Mesodermal cell (in vitro differentiated cells): ENCODE results near the gene MAPKAP1.

Experiments
- H3K27ac ChIP-seq: 2 replicates; pipeline ENCODE4 v1.7.0; 2013; ENCODE audit warnings: mild to moderate bottlenecking, low read depth, low read length, moderate library complexity; ENCODE audit not compliant: severe bottlenecking
- H3K36me3 ChIP-seq: 2 replicates; pipeline ENCODE4 v1.7.1; 2013; ENCODE audit warnings: mild to moderate bottlenecking, low read length, moderate library complexity; ENCODE audit not compliant: control insufficient read depth, insufficient read depth
- H3K4me1 ChIP-seq: one replicate; pipeline ENCODE4 v1.7.1; 2013; ENCODE audit warnings: mild to moderate bottlenecking, low read length; ENCODE audit not compliant: insufficient read depth, control insufficient read depth, poor library complexity, severe bottlenecking
- H3K4me3 ChIP-seq: 2 replicates; pipeline ENCODE4 v1.7.0; 2013; ENCODE audit warnings: low read length, control low read depth, mild to moderate bottlenecking; ENCODE audit not compliant: insufficient read depth, poor library complexity, severe bottlenecking; ENCODE audit errors: extremely low read depth
- H3K9me3 ChIP-seq: 2 replicates; pipeline ENCODE4 v1.7.1; 2013; ENCODE audit warnings: mild to moderate bottlenecking, low read length, moderate library complexity; ENCODE audit not compliant: control insufficient read depth
- WGBS, 2 experiments: methylation state at CpG; one replicate each; pipeline ENCODE4 v1.1.5; 2013; ENCODE audit warnings: missing lambda C conversion rate in 2 of 2; ENCODE audit not compliant: insufficient coverage in 2 of 2; 5-methylcytosine and 5-hydroxymethylcytosine counted together

MAPKAP1 gene

DNA sequence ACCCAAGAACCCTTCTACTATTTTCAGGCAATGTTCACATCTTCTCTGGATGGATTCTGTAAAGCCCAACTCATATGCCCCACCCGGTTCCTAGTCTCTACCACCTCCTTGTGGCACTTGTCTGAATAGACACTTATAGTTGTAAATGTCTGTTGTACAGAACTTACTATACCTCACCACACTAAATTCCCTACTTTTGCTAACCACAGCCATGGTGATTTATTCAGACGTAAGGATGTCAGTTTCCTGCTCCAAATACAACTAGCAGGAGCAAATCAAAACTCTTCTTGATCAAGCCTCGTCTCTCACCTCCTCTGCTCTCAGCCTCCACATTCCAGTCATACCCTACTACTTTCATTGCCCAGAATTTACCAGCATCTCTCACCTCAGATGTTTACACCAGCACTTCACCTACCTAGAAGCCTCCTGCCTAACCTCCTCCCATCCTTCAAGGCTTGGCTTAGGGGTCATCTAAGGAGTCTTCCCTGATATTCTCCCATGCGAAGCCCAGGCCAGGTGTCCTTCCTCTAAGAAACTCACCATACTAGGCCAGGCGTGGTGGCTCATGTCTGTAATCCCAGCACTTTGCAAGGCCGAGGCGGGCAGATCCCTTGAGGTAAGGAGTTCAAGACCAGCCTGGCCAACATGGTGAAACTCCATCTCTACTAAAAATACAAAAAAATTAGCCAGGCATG, 75.5 kb downstream of the MAPKAP1 start:
- no peak overlapping the region for H3K27ac ChIP-seq
- H3K4me1 ChIP-seq, result peaks cover 11% of the 10 kb centered on the region
- no peaks in the 10 kb centered on the region for H3K36me3 ChIP-seq
- 90 to 96% methylated on average over 4 to 5 of the region's 7 CpGs for WGBS, 2 experiments
- H3K4me3 ChIP-seq, result no peak overlapping the region
- no peaks in the 10 kb centered on the region for H3K9me3 ChIP-seq

DNA sequence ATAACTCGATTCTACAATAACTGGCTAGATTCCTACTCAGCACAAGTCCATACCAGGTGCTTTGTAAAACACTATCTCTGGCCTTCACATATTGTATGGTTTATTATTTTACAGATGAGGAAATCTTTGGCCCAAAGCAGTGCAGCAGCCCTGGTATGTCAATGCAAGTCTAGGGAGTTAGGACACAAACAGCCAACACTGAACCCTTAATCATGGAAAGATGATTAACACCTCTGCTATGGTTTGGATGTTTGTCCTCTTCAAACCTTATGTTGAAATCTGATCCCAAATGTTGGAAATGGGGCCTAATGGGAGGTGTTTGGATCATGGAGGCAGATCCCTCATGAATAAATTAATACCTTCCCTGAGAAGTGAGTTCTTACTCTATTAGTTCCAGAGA, 76.6 kb downstream of the MAPKAP1 start:
- peaks cover 12% of the 10 kb centered on the region for H3K4me1 ChIP-seq
- no peak overlapping the region for H3K27ac ChIP-seq
- no peak overlapping the region for H3K4me3 ChIP-seq
- WGBS, 2 experiments, result no CpG with 5 or more reads among the region's 1 CpG
- H3K9me3 ChIP-seq, result no peaks in the 10 kb centered on the region
- H3K36me3 ChIP-seq, result no peaks in the 10 kb centered on the region

DNA sequence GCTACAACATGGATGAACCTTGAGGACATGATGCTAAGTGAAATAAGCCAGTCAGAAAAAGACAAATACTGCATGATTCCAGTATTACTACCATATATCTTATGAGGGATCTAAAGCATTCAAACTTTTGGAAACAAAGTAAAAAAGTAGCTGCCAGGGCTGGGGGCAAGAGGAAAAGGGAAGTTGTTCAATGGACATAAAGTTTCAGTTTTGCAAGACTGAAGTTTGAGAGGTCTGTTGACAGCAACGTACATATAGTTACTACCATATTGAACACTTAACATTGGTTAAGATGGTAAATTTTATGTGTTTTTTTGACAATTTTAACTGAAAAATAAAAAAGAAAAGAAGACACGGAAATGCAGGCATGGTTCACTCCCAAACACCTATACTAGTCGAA, 77.6 kb downstream of the MAPKAP1 start:
- no peak overlapping the region for H3K4me3 ChIP-seq
- H3K36me3 ChIP-seq, result no peaks in the 10 kb centered on the region
- H3K27ac ChIP-seq, result no peak overlapping the region
- H3K4me1 ChIP-seq, result peaks cover 12% of the 10 kb centered on the region
- WGBS, 2 experiments, result no CpG with 5 or more reads among the region's 3 CpGs
- H3K9me3 ChIP-seq, result no peaks in the 10 kb centered on the region

DNA sequence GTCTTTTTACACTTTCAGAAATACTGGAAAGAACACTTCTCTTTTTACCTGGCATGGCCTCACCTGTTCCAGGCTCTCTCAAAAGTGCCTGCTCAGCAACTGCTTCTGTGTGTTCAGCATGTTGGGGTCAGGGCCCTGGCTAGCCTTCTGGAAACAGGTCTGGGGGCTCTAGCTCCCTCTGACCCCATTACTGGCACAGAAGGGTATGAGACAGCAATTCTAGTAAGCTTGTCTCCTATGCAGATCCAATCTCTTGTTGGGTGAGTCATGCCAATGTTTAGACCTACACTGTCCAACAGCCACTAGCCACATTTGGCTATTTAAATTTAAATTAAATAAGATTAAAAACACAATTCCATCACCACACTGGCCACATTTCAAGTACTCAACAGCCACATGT, 80.8 kb downstream of the MAPKAP1 start:
- Histone ChIP-seq H3K27ac (no peak overlapping the region), H3K9me3 (no peaks in the 10 kb centered on the region), H3K4me1 (peaks cover 8% of the 10 kb centered on the region), H3K4me3 (no peak overlapping the region), H3K36me3 (no peaks in the 10 kb centered on the region)

DNA sequence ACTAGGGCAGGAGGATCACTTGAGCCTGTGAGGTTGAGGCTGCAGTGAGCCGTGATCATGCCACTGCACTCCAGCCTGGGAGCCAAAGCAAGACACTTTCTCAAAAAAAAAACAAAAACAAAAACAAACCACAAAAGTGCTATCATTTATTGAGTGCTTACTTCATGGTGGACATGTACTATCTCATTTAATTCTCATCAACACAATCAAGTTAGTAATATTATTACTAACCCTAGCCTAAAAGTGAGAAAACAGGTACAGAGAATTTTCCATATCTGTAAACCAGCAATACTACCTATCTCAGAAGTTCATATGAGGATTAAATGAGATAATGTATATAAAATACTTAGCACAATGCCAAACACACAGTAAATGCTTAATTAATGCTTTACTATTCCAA, 85.8 kb downstream of the MAPKAP1 start:
- H3K27ac ChIP-seq, result no peak overlapping the region

DNA sequence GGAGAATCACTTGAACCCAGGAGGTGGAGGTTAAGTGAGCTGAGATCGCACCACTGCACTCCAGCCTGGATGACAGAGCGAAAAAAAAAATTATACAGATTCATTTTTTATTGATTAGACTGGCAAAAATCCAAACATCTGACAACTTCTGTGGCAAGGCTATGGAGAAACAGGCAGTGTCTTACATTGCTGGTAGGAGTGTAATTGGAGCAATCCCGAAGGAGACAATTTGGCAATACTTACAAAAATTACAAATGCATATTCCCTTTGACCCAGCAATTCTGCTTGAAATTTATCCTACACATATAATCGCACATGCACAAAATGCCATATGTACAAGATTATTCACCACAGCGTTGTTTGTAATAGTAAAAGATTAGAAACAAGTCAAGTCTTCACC, 86.8 kb downstream of the MAPKAP1 start:
- WGBS, 2 experiments, result 60% methylated on average over 1 of the region's 5 CpGs; no CpG with 5 or more reads in 1 of the 2 experiments

More for the DNA sequence above, 85.8 kb downstream of the MAPKAP1 start:
- Histone ChIP-seq H3K4me1 (peaks cover 2% of the 10 kb centered on the region), H3K9me3 (no peaks in the 10 kb centered on the region), H3K4me3 (no peak overlapping the region), H3K36me3 (no peaks in the 10 kb centered on the region)
- WGBS, 2 experiments, result no CpG with 5 or more reads among the region's 1 CpG

DNA sequence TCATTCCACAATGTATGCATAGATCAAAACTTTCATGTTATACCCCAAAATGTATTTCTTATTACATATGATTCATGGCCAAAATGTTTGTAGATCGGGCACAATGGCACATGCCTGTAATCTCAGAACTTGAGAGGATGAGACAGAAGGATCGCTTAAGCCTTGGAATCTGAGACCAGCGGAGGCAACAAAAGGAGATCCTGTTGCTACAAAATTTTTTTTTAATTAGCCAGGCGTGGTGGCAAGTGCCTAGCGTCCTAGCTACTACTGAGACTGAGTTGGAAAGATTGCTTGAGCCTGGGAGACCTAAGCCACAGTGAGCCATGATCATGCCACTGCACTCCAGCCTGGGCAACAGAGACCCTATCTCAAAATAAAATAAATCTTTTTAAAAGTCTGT, 89.9 kb downstream of the MAPKAP1 start:
- Histone ChIP-seq H3K27ac (no peak overlapping the region), H3K9me3 (no peaks in the 10 kb centered on the region), H3K4me1 (no peaks in the 10 kb centered on the region), H3K4me3 (no peak overlapping the region), H3K36me3 (no peaks in the 10 kb centered on the region)
- 85 to 89% methylated on average over 4 to 5 of the region's 5 CpGs for WGBS, 2 experiments

More for the DNA sequence above, 86.8 kb downstream of the MAPKAP1 start:
- Histone ChIP-seq H3K9me3 (no peaks in the 10 kb centered on the region), H3K36me3 (no peaks in the 10 kb centered on the region), H3K4me1 (no peaks in the 10 kb centered on the region), H3K27ac (no peak overlapping the region), H3K4me3 (no peak overlapping the region)

DNA sequence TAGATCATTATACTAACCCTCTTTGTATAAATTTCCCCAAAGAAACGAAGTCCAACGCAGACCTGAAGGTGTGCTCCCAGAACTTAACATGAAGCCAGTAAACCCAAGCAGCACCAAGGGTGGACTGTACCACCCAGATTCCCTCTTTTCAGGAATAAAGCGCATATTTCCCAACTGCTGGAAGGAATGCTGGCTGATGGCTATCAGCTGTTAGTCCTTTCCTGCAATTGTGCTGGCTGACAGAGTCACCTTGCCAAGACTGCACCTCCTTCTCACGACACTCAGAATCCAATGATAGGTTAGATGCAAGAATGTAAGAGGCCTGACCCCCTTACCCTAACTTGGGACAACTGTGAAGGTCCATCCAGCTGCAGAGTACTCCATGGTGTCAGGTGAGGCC, 93.9 kb downstream of the MAPKAP1 start:
- Histone ChIP-seq H3K4me3 (no peak overlapping the region), H3K9me3 (no peaks in the 10 kb centered on the region), H3K27ac (no peak overlapping the region), H3K36me3 (no peaks in the 10 kb centered on the region), H3K4me1 (no peaks in the 10 kb centered on the region)
- WGBS, 2 experiments, result 100% methylated on average over 1 to 2 of the region's 4 CpGs

DNA sequence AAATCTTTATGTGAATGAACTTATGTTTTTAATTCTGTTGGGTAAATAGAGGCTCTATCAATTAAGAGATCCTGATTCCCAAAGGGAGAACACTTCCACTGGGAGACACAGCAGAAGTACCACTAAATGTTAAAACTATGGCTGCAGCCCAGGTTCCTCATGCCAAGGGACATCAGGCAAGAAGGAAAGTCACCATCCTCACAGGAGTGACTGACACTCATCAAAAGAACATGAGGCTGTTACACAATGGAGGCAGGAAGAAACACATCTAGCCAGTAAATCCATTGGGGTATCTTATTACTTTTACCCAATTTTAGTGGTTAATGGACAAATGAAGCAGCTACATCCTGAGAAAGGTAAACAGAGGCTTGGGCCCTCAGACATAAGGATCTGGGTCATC, 94.4 kb downstream of the MAPKAP1 start:
- H3K9me3 ChIP-seq, result no peaks in the 10 kb centered on the region
- no peaks in the 10 kb centered on the region for H3K4me1 ChIP-seq
- no peak overlapping the region for H3K4me3 ChIP-seq

DNA sequence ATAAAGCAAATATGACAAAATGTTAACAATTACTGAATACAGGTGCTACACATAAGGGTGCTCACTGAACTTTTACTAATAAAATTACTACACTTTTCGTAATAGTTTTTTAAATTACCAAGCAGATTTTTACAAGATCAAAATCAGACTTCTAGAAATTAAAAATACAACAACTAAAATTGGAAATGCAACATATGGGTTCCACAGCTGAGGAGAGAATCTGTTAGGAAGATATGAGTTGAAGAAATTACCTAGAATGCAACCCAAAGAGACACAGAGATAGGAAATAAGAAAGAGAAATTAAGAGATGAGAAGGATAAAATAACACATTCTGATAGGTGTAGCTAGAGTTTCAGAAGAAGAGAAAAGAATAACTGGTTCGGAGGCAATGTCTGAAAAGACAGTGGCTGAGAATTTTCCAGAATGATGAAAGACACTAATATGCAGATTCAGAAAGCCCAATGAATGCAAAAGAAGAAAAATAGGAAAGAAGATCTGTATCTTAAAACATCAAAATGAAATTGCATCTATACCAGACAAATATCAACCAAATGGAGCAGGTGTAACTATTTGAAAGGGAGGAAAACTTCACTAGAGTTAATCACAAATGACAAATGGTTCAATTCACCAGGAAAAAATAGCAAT, 95.8 kb downstream of the MAPKAP1 start:
- WGBS, 2 experiments, result 88 to 100% methylated on average over 1 to 2 of the region's 2 CpGs
- no peaks in the 10 kb centered on the region for H3K36me3 ChIP-seq
- peaks cover 5% of the 10 kb centered on the region for H3K4me1 ChIP-seq
- H3K9me3 ChIP-seq, result no peaks in the 10 kb centered on the region
- H3K4me3 ChIP-seq, result no peak overlapping the region
- no peak overlapping the region for H3K27ac ChIP-seq

More for the DNA sequence above, 94.4 kb downstream of the MAPKAP1 start:
- no peak overlapping the region for H3K27ac ChIP-seq
- H3K36me3 ChIP-seq, result no peaks in the 10 kb centered on the region

DNA sequence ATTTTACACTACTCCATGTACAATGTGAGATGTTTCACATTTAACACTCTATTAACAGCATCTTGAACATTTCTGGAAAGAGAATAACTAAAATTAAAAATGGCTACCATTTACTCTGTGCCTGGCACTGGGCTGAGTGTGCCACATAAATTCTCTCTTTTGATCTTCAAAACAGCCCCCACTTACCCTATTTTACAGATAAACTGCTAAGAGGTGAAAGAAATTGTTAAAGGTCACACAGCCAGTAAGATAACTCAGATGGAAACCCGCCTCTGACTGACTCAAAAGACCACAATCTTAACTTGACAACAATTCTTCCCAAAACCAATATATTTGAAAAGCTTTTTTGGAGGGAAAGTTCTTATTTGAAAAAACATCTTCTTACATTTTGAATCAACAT, 97.3 kb downstream of the MAPKAP1 start:
- no CpG with 5 or more reads among the region's 1 CpG for WGBS, 2 experiments
- Histone ChIP-seq H3K27ac (no peak overlapping the region), H3K4me3 (no peak overlapping the region), H3K36me3 (no peaks in the 10 kb centered on the region), H3K4me1 (peaks cover 5% of the 10 kb centered on the region), H3K9me3 (no peaks in the 10 kb centered on the region)
